T follicular helper cell (primary cell): ENCODE data around the gene PRR29.

Experiments
- DNase-seq: peaks from one replicate; pipeline ENCODE4 v3.0.0-alpha.2; 2020; ENCODE audit warnings: low read depth
- total RNA-seq, 2 experiments: gene quantifications; one replicate each; lab custom pipeline; 2026; lab: John Stamatoyannopoulos, UW

The PRR29 gene
- total RNA-seq: 0.04 to 2.6 reads per million in 2 experiments

DNA sequence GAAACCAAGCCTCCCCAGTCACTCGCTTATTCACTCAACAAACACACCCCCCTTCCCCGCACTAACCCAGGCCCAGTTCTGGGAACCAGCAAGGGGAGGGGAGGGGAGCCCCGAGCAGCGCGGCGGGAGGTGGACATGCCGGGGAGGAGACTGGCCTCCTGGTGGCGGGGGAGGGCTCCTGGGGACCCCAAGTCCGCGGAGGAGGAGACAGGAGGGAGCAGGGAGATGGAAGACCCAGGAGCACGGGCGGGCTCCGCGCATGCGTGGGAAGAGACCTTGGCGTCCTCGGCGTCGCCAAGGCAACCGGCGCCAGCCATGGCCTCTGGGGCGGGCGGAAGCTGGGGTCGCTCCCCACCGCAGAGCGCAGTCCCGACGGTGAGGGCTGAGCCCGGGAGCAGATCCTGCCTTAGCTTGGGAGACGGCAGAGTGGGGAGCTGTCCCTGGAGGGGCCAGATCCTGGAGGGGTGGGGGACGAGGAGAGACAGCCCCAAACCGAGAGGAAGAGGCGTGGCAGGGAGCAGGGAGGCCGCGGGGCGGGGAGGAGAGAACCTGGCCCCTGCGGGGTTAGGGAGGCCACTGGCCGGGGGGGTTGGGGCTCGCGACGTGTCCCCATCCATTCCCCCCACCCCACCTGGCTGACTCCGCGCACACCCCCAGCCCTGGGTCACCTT, at the start of gene PRR29:
Gene PRR29, plus strand, starts transcription at position 302 of the 671 bp plus-strand sequence. Its CDS starts 14 bp downstream, at position 316.
- peak; percentile 65 for DNase-seq

DNA sequence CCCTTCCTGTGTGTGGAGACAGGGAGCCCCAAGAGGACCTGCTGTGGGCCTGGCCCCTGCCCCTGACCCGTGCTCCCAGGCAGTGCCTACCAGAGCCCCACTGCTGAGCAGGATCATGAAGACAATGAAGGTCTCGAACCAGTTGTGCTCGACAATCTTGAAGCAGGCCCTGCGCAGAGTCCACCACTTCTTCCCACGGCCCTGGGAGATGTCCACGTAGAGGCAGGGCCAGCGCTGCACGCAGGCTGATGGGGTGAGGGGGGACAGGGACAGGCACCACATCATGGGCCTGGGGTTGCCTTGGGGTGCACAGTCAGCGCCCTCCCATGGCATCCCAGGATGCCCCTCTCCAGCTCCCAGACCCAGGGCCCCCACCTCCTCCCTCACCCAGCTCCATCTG, 49.6 kb upstream of the PRR29 start:
- no peak for DNase-seq

DNA sequence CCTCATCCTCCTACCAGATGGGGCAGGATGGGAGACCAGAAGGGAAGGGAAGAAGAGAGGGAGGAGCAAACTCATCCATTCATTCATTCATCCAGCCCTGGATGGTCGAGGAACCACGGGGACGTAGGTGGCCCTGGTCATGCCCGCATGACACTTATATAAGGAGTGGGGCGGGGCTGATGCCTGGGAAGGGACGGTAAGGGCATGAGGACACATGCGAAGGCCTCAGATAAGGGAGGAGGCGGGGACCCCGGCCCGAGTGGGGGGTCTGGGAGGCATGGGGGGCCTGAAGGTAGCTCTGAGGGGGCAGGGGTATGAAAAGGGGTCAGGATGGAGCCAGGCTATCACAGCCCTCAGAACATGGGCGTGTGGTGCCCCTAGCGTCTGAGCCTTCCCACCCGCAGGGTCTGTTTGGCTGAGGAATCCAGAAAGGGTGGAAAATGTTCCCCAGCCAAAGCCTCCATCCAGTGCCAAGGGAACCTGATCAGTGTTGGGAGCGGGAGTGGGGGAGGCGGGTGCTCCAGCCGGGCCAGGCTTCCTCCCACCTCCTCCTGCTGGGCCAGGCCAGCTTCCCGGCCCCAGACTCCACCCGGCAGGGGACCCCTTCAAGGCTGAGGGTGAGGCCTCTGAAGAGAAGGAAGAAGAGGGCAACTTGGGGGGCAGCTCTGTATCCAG, 48.4 kb upstream of the PRR29 start:
- no peak for DNase-seq

DNA sequence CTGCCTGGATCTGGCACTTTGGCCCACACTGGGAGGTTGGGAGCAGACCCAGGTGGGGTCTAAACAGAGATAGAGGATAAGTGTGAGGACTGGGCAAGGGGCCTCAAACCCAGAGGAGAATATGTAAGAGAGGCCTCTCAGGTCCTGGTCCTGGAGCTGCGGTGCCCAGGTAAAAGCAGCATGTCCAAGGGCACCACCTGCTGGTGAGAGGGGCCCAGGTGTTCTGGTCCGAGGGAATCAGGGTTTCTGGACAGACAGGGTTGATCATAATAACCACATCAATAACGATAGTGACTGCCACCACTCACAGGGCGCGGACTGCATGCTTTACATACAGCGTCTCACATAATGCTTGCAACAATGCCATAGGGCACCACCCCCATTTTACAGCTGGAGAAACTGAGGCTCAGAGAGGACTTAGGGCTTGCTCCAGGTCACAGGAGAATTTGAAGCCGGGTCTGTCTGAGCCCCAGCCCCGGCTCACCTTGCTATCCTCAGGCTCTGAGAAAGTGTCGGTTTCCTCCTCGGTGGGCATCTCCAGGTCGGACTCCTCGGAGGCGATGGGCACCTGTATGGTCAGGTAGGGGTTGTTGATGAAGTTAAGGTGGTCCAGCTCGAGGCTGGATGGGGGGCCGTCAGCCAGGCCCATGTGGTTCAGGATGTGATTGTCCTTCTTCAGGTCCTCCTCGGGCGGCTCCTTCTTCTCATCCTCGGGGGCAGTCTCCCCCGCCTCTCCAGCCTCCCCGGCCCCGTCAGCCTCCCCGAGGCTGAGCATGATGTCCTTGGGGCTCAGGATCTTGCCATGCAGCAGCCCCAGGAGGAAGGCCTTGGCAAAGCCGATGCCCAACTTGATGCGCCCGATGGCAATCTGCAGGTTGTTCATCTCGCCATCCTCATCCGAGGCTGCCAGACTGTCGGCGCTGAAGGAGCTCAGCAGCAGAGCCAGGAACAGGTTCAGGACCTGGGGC, 46.9 kb upstream of the PRR29 start:
- no peak for DNase-seq

DNA sequence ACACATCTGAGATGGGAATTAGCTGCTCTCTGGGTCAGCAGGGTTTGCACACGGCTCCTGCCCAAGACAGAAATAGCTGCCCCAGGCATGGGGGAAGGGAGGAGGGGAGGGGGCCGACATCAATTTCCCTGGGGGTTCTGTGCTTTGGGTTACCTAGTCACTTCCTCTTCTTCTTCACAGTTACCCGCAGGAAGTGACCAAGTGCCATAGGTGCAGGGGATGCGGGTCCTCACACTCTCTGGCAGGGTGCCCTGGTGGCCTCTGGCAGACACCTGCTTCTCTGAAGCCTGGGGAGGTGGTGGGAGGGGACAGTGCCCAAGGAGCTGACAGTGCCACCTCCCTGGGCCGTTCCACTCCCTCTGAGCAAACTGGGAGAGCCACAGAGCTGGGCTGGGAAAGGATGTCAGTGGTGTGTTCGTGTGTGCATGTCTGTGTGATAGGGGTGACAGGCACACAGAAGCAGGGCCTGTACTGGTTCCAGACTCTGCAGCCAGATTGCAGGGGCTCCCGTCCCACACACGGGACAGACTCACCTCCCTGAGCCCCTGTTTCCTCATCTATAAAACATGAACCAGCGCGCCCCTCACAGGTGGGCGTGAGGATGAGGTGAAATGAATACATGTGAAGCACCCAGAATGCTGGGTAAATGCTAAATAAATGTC, 43.6 kb upstream of the PRR29 start:
- no peak for DNase-seq

DNA sequence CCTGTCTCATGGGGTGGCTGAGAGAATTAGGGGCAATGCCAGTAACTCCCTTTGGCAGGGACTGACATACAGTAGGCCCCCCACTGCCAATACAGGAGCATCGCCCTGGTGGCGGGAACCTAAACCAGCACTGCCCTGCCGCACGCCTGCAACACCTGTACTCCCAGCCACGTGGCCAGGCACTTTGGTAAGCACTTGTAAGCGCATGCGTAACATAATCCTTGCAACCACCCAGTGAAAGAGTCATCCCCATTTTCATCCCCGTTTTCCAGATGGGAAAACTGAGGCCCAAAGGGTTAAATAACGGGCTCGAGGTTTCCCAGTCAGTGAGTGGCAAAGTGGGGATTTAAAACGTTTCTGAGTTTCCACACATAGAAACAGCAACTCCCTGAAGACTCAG, 42.9 kb upstream of the PRR29 start:
- no peak for DNase-seq

DNA sequence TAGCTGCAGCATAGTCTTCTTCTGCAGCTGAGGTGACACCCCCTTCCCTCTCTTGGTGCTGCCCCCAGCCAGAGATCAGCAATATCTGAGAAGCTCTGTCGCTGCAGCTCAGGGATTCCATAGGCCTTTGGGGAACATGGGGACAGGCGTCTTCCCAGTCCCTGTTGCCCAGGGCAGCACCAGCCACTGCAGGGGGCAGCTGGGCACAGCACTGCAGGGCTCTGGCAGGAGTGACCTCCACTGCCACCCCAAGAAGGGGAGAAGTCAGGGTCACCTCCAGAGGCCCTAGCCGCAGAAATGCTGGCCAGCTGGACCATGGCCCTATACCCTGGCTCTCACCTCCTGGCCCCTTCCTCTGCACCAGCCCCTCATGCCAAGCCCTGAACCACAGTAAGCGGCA, 42.4 kb upstream of the PRR29 start:
- DNase-seq: no peak

DNA sequence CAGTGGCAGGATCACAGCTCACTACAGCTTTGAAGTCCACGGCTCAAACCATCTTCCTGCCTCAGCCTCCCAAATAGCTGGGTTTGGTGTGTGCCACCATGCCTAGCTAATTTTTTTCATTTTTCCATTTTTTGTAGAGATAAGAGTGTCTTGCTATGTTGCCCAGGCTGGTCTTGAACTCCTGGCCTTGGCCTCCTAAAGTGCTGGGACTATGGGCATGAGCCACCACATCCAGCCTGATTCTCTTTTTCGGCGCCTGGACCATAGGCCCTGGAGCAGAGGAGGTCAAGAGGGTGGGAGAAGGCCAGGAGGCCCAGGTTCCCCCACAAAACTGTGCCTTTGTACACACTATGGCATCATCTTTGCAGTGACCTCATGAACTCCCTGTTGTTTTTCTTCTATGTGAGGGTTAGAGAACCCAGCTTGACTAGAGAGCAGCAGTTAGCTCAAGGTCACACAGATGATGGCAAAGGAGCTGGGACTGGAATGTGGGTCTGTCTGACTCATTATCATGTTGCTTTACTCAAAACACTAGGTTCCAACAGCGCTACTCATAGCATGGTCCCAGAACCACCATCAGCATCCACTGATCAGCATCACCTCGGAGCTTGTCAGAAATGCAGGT, 41.7 kb upstream of the PRR29 start:
- no peak for DNase-seq

DNA sequence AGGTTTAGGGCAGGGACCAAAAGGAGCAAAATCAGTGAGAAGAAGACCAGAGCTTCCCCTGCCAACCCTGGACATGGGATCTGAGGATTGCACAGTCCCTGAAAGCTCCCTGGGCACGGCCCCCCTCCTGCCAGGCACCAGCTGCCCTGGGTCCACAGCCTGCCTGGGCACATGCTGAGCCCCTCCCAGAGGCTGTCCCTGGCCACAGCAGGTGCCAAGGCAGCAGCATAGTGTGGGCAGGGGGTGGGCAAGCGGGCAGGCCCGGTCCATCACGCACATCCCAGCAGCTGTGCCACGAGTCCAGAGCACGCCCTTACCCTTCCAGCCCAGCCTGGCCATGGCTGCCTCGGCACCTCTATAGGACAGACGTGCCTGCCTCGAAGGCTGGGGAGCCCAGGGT, 38.1 kb upstream of the PRR29 start:
- DNase-seq: no peak

DNA sequence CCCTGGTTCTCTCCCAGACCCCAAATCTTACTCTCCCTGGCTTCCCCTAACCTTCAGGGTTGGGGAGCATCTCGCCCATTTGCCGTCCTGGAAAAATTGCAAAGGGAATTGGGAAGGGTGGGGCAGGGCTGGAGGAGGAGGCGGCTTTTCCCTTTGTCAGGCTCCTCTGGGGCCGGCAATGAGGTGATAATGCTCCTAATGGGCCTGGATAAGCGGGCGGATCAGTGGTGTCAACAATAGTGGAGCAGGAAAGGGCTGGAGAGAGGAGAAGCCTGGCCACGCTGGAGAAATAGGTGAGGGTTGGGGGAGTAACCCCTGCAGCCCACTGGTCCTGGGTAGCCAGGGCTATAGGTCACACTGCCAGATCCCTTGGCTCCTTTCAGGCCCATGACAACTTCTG, 37.7 kb upstream of the PRR29 start:
- no peak for DNase-seq

DNA sequence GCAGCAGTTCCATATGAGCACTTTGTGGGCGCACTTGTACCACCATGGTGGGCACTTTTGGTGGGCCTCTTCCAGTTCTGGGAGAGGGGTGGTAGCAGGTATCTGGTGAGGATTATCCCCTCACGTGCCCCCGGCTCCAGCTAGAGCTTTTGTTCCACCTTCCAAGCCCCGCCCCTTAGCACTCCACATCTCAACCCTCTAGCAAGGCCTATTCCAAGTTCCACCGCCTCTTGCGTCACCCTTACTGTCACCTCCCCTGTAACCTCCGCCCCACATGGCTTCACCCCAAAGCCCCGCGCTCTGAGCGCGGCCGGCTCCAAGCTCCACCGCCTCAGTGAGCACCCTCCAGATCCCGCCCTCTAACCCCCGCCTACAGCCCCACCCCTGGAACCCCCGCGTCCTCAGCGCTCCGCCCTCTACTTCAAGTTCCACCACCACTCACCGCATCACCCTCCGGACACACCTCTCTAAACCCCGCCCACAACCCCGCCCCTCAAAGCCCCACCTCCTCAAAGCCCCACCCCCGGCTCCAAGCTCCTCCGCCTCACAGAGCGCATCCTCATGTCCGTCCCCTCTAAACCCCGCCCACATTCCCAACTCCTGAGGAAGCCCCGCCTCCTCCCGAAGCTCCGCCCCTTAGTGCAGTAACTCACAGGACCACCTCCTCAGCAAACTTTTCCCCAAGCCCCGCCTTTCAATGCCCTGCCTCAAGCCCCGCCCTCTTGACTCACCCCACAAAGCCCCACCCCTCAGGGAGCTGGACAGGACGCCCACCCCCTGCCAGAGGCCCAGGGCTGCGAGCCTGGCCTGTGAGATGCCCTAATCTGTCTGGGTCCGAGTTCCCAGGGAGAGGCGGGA, 36.6 kb upstream of the PRR29 start:
- DNase-seq: peak; percentile 20

DNA sequence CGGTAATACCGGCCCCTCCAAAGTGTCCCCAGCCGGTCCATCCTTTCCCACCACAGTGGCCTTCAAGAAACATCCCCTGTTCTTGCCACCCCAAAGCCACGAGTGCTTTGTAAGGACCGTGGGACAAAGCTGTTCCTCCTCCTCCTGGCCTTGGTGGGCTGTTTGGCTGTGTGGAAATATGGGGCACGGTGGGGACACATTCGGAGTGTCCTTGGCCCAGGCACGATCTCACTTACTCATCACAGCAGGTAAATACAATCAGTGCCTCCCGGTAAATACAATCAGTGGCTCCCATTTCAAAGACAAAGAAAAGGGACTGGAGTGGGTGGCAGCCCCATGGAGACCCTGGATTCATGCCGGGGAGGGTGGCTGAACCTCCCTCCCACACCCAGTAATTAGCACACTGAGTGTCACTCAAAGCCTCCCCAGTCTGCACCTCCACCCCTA, 35.8 kb upstream of the PRR29 start:
- DNase-seq: no peak

DNA sequence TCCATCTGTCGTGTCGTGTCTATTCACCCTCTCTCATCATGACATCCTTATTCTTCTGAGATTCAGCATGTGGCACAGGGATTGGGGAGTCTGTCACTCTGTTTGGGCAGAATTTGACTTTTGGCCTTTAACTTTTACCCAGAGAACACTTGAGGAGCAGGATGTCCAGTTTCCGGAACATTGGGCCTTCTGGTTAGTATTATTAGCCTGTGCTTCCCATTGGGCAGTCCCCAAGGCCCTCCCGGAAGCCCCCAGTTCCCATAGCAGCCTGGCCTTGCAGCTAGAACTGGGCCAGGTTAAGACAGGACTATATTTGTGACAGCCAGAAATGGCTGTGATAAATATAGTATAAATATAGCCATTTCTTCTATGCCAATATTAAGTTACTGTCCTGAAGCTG, 35.0 kb upstream of the PRR29 start:
- no peak for DNase-seq

DNA sequence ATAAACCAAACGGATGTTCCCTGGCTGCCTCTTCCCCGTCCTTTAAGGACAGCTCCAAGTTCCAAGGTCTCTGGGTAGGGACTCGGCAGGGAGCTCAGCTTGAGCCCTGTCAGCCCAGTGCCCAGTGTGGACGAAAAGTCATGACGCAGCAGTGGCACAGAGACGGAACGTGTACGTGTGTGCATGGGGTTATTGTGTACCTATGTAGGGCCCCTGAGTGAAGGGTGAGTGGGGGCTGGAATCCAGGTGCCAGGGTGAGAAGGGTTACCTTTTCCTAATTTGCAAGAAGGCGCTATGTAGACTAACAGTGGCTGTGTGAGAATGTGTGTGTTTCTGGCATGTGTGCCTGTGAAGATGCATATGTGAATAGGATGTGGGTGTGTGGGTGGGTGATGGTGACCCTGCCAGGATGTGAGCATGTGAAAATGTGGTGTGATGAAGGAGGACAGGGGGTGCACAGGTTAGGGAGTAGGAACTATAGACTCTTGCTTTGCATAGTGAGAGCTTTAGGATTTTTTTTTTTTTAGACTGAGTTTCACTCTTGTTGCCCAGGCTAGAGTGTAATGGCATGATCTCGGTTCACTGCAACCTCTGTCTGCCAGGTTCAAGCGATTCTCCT, 31.4 kb upstream of the PRR29 start:
- no peak for DNase-seq

DNA sequence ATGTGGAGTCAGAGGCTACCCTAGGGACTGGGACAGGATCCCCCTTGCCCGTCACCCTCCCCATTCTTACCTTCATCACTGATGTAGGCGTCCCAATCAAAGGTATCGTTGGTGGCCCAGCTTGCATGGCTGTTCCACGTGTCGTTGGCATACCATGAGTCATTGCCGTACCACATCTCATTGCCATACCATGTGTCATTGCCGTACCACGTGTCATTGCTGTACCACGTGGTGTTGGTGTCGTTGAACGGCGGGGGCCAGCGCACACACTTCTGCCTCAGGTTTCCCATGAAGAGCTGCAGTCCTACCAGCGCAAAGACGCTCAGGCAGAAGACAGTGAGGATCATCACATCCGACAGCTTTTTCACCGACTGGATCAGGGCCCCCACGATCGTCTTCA, 30.2 kb upstream of the PRR29 start:
- DNase-seq: no peak

DNA sequence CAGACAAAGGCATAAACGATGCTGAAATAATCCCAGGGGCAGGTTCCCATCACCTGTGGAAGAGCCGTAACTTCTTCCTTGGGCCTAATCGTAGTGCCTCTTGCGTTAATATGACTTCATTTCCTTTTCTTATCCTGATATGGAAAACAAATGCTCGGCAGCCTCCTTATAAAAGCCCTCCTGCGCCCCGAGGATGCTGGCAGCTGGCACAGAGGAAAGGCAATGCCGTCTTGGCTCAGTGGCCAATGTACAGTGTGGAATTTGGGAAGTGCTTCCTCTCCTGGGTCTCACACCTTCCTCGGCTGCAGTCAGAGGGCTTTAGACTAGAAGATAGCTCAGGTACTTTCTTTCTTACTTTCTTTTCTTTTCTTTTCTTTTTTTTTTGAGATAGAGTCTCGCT, 28.9 kb upstream of the PRR29 start:
- DNase-seq: no peak

DNA sequence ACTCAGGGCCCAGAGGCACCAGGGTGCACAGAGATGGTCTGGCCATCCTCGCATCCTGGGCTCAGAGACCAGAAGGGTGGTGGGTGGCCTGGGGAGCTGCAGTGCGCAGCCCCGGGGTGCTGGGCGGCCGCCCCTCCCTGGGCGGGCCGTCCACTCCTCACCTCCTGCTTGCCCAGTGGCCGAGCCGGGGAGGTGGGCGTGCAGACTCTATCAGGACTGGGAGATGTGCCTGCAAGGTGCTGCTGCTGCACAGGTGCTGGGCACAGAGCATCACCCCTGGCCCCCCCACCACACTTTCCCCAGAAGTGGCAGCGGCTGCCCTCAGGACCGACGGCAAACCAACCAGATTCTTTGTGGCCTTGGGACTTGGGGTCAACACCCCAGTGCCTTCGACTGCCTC, 25.4 kb upstream of the PRR29 start, which contains the start of gene SCN4A:
Gene SCN4A, minus strand, starts transcription at position 123 of the 400 bp plus-strand sequence. Its CDS starts 77 bp downstream, at position 46.
- no peak for DNase-seq

DNA sequence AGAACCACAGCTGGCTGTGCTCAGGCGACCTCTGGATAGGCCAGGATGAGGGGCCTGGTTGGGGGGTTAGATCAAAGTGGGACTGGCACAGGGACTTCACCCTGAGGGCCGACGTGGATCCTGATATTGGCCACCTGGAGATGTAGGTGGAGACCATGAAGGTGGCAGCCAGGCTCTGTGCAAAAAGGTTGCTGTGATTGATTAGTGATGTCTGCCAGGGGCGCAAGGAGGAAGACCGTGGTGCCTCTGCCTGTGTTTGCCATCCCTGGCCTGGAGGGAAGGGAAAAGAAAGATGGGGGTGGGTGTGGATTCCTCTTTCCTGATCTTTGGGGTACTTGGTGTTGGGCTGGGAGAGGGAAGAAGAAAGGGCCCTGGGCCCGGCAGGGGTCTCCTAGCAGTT, 24.9 kb upstream of the PRR29 start:
- DNase-seq: no peak

DNA sequence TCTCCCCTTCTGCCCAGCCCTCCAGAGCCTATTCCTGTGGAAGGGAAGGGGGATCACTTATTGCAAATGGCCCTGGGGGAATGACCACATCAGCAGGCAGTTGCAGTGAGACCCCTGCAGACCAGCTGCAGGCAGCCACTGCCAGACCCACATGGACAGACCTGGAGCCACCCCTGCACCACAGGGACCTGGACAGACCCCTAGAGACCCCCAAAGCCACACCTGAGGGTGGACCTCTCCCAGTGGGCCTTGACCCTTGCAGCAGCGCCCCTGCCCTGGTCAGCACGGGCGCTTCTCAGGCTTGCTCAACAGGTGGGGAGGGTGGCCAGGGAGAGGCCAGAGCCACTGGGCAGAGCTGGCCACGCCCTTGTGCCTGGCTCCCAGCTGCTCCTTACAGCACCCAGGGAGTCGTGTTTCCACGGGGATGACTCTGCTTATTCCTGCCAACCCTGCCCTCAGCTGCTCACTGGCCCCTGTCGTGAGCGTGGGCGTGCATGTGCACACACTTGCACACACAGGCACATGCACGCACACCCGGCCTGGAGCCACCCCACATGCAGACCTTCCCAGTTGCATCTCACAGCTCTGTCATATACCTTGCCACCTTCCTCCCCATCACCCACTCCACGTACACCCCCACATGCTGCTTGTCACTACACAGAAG, 24.1 kb upstream of the PRR29 start:
- DNase-seq: no peak
